ENCODE measurements around the gene HTR1E. TPM values are rescaled to one million over a fixed set of nuclear protein-coding genes. Genes with fewer than 3 reads are reported as not detected.

Gene HTR1E
- total and polyA plus RNA-seq, 4 donors: not detected

- Histone ChIP-seq H3K9me3 (ENCODE audit: control insufficient read depth in 4 of 4, insufficient read depth in 3 of 4, low read length in 3 of 4) (no peaks in the 10 kb centered on the region), H3K9ac (ENCODE audit: insufficient read depth in 1 of 2, low read length in 2 of 2) (no peak overlapping the region), H3K27me3 (ENCODE audit: control insufficient read depth in 3 of 3, insufficient read depth in 3 of 3, low read length in 2 of 3) (peaks cover 0 to 5% (median 5%) of the 10 kb centered on the region in 3 donors), H3K4me1 (ENCODE audit: control insufficient read depth in 5 of 5, insufficient read depth in 5 of 5, low read length in 5 of 5) (peaks cover 0 to 6% (median 0%) of the 10 kb centered on the region in 5 donors), H3K36me3 (ENCODE audit: control insufficient read depth in 4 of 4, insufficient read depth in 4 of 4, low read length in 4 of 4) (no peaks in the 10 kb centered on the region), H3K27ac (ENCODE audit: low read depth in 1 of 2, low read length in 1 of 2) (no peak overlapping the region), H3K4me3 (no peak overlapping the region)
- DNase-seq: no peak
- TF ChIP-seq CTCF (IDR thresholded peaks at IDR 0.05; ENCODE audit: control extremely low read depth, extremely low read depth): no peak
- ATAC-seq (ENCODE audit: insufficient read depth, low FRiP score): no peak
- WGBS, 2 donors: 79 to 89% methylated on average over 4 of the region's 4 CpGs
These were observed 1.5 kb downstream of the HTR1E start for GRCh38 chr6:86938814-86939213.

GRCh38 chr6:86941461-86941860 is 4.1 kb downstream of the HTR1E start:
- H3K27me3 ChIP-seq (ENCODE audit: control insufficient read depth in 3 of 3, insufficient read depth in 3 of 3, low read length in 2 of 3): peaks cover 0 to 7% (median 3%) of the 10 kb centered on the region in 3 donors
- H3K9ac ChIP-seq (ENCODE audit: insufficient read depth in 1 of 2, low read length in 2 of 2): no peak overlapping the region
- H3K36me3 ChIP-seq (ENCODE audit: control insufficient read depth in 4 of 4, insufficient read depth in 4 of 4, low read length in 4 of 4): no peaks in the 10 kb centered on the region
- H3K9me3 ChIP-seq (ENCODE audit: control insufficient read depth in 4 of 4, insufficient read depth in 3 of 4, low read length in 3 of 4): no peaks in the 10 kb centered on the region
- DNase-seq (no peak), ATAC-seq (ENCODE audit: insufficient read depth, low FRiP score) (no peak)
- TF ChIP-seq CTCF (IDR thresholded peaks at IDR 0.05; ENCODE audit: control extremely low read depth, extremely low read depth): no peak
- peaks cover 0 to 6% (median 0%) of the 10 kb centered on the region in 5 donors for H3K4me1 ChIP-seq (ENCODE audit: control insufficient read depth in 5 of 5, insufficient read depth in 5 of 5, low read length in 5 of 5)
- H3K27ac ChIP-seq (ENCODE audit: low read depth in 1 of 2, low read length in 1 of 2): no peak overlapping the region
- 83 to 87% methylated on average over 1 of the region's 1 CpG for WGBS, 2 donors
- H3K4me3 ChIP-seq: no peak overlapping the region

DNA sequence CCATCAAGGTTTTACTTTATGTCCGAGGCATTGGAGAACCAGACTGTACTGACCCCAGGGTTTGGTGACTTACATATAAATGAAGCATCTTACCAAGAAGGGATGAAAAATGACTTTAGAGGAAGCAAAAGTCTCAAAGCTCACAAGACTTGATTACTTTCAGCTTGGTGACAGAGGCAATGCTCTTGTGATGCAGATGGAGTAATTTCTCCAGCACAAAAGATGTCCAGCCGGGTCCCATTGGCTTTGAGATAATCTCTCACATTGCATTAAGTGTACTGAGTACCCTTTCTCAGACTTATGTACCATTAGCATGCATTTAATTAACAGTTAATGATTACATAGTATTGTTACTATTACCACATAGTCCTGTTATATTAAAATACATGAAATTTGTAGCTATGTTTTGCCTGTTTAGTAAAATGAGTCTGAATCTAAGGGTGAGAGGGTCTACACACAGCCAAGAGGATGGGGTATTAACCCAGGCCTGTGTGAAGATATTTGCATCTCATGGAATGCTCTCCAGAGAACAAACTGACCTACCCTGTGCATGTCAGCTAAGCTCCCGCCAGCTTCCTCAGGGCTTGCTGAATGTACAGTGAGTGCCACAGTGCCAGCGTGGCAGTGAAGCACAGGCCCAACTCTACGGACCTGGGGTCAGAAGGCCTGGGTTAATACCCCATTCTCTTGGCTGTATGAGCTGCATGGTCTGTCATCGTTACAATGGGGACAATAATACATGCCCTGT is 5.6 kb downstream of the HTR1E start:
- H3K27ac ChIP-seq (ENCODE audit: low read depth in 1 of 2, low read length in 1 of 2): no peak overlapping the region
- WGBS, 2 donors: 76 to 85% methylated on average over 6 of the region's 6 CpGs

More for the DNA sequence above, 5.6 kb downstream of the HTR1E start:
- peaks cover 0 to 2% (median 0%) of the 10 kb centered on the region in 5 donors for H3K4me1 ChIP-seq (ENCODE audit: control insufficient read depth in 5 of 5, insufficient read depth in 5 of 5, low read length in 5 of 5)
- H3K4me3 ChIP-seq: no peak overlapping the region
- H3K9me3 ChIP-seq (ENCODE audit: control insufficient read depth in 4 of 4, insufficient read depth in 3 of 4, low read length in 3 of 4): no peaks in the 10 kb centered on the region
- no peaks in the 10 kb centered on the region for H3K36me3 ChIP-seq (ENCODE audit: control insufficient read depth in 4 of 4, insufficient read depth in 4 of 4, low read length in 4 of 4)
- H3K9ac ChIP-seq (ENCODE audit: insufficient read depth in 1 of 2, low read length in 2 of 2): no peak overlapping the region
- no peak for TF ChIP-seq CTCF (IDR thresholded peaks at IDR 0.05; ENCODE audit: control extremely low read depth, extremely low read depth)
- ATAC-seq (ENCODE audit: insufficient read depth, low FRiP score) (no peak), DNase-seq (no peak)
- H3K27me3 ChIP-seq (ENCODE audit: control insufficient read depth in 3 of 3, insufficient read depth in 3 of 3, low read length in 2 of 3): peaks cover 0 to 7% (median 3%) of the 10 kb centered on the region in 3 donors

Measured in lung (tissue), 12 donors.